Measurements from ENCODE around the gene PDE4C.
A peak's percentile ranks its signal among the peaks of the same experiment; 100 is the strongest.

Gene PDE4C

GRCh38 chr19:18245297-18245696, 19.1 kb upstream of the PDE4C start:
- TF ChIP-seq SIN3A (IDR thresholded peaks at IDR 0.05; ENCODE audit: borderline replicate concordance, insufficient read depth, low read length) (no peak), POLR2AphosphoS5 (IDR thresholded peaks at IDR 0.05; ENCODE audit: low read depth, low read length) (no peak), FOXP2 (optimal IDR thresholded peaks at IDR 0.05; ENCODE audit: borderline replicate concordance, extremely low read depth, extremely low read length, insufficient read depth) (no peak), TAF1 (IDR thresholded peaks at IDR 0.05; ENCODE audit: borderline replicate concordance, insufficient read depth, low read length) (no peak)
- TF ChIP-seq, protein P1, sequence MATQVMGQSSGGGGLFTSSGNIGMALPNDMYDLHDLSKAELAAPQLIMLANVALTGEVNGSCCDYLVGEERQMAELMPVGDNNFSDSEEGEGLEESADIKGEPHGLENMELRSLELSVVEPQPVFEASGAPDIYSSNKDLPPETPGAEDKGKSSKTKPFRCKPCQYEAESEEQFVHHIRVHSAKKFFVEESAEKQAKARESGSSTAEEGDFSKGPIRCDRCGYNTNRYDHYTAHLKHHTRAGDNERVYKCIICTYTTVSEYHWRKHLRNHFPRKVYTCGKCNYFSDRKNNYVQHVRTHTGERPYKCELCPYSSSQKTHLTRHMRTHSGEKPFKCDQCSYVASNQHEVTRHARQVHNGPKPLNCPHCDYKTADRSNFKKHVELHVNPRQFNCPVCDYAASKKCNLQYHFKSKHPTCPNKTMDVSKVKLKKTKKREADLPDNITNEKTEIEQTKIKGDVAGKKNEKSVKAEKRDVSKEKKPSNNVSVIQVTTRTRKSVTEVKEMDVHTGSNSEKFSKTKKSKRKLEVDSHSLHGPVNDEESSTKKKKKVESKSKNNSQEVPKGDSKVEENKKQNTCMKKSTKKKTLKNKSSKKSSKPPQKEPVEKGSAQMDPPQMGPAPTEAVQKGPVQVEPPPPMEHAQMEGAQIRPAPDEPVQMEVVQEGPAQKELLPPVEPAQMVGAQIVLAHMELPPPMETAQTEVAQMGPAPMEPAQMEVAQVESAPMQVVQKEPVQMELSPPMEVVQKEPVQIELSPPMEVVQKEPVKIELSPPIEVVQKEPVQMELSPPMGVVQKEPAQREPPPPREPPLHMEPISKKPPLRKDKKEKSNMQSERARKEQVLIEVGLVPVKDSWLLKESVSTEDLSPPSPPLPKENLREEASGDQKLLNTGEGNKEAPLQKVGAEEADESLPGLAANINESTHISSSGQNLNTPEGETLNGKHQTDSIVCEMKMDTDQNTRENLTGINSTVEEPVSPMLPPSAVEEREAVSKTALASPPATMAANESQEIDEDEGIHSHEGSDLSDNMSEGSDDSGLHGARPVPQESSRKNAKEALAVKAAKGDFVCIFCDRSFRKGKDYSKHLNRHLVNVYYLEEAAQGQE (IDR thresholded peaks at IDR 0.05; ENCODE audit: insufficient read depth in 1 of 2, low read depth in 2 of 2, low read length in 2 of 2), result no peak

GRCh38 chr19:18239303-18239702, 13.1 kb upstream of the PDE4C start:
- TF ChIP-seq POLR2AphosphoS5 (IDR thresholded peaks at IDR 0.05; ENCODE audit: low read depth, low read length) (no peak), FOXP2 (optimal IDR thresholded peaks at IDR 0.05; ENCODE audit: borderline replicate concordance, extremely low read depth, extremely low read length, insufficient read depth) (no peak), SIN3A (IDR thresholded peaks at IDR 0.05; ENCODE audit: borderline replicate concordance, insufficient read depth, low read length) (peak; percentile 76; the same call in 1 of the 2 replicates), TAF1 (IDR thresholded peaks at IDR 0.05; ENCODE audit: borderline replicate concordance, insufficient read depth, low read length) (no peak)
- TF ChIP-seq, protein P1 (IDR thresholded peaks at IDR 0.05; ENCODE audit: insufficient read depth in 1 of 2, low read depth in 2 of 2, low read length in 2 of 2), result peak; percentile 96

DNA sequence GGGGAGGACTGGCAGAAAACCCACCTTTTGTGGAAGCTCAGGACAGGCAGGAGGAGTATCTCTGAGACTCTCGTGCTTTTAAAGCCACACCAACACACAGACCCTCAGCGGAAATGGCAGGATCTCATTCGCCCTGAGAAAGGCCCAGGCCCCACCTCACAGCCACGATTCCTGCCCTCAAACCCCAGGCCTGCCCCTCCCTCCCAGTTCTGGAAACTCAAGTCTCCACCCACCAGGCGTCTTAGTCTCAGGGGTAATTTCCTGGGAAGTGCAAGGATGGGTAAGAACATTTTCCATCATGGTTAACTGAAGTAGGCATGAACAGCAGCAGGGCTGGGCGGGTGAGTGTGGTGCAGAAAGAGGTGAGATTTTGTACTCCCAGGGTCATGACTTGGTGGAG, 8.0 kb upstream of the PDE4C start:
- TF ChIP-seq FOXP2 (optimal IDR thresholded peaks at IDR 0.05; ENCODE audit: borderline replicate concordance, extremely low read depth, extremely low read length, insufficient read depth), result no peak
- TF ChIP-seq TAF1 (IDR thresholded peaks at IDR 0.05; ENCODE audit: borderline replicate concordance, insufficient read depth, low read length), result no peak
- no peak for TF ChIP-seq POLR2AphosphoS5 (IDR thresholded peaks at IDR 0.05; ENCODE audit: low read depth, low read length)
- TF ChIP-seq, protein P1 (IDR thresholded peaks at IDR 0.05; ENCODE audit: insufficient read depth in 1 of 2, low read depth in 2 of 2, low read length in 2 of 2), result no peak; a peak in 1 of 4 replicates
- no peak for TF ChIP-seq SIN3A (IDR thresholded peaks at IDR 0.05; ENCODE audit: borderline replicate concordance, insufficient read depth, low read length)

GRCh38 chr19:18233224-18233825, 7.1 kb upstream of the PDE4C start:
- TF ChIP-seq SIN3A (IDR thresholded peaks at IDR 0.05; ENCODE audit: borderline replicate concordance, insufficient read depth, low read length) (peak; percentile 75; the same call in 1 of the 2 replicates), TAF1 (IDR thresholded peaks at IDR 0.05; ENCODE audit: borderline replicate concordance, insufficient read depth, low read length) (no peak)
- TF ChIP-seq, protein P1 (IDR thresholded peaks at IDR 0.05; ENCODE audit: insufficient read depth in 1 of 2, low read depth in 2 of 2, low read length in 2 of 2), result peak; percentile 91 to 94
